Hematopoietic multipotent progenitor cell treated with erythropoietin and hydrocortisone succinate and interleukin-3 and kit ligand, for 8 days (in vitro differentiated cells): ENCODE results near the gene PRMT6.

Source experiments
- DNase-seq: peaks from one replicate; pipeline ENCODE4 v3.0.0-alpha.2; 2015

The PRMT6 gene

DNA sequence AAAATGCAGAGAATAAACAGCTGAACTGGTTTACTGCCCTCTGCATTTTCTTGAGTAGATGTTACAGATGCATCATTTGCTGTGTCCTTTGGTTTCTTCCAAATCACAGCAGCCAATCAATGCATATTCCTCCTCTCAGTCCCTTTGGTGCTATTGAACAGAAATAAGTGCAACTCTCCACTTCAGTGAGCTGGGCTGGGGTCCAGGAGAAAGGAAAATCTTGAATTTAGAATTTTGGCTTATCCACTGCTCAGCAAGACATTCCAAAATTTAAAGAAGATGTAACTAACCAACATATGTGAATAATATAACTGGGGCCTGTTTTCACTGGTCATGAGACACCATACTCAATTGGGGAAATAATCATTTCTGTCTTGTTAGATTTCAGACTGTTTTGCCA lies 39.2 kb downstream of the PRMT6 start:
- no peak for DNase-seq

DNA sequence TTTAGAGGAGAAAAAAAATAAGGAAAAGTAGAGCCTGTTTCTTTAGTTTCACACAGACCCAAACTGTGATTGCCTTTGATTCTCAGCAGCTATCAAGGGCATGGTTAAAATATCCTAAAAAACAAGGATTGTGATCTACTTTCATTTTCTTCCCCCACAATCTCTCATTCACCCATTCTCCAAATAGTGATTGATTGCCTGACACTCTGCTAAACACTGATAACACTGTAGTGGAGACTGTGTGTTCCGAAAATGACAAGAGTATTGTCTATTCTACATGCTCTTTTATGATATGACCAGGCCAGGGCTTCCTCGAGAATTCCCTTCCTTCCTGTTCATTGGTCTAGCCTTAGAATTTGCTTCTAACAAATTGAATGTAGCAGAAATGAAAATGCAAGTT lies 40.2 kb downstream of the PRMT6 start:
- no peak for DNase-seq

DNA sequence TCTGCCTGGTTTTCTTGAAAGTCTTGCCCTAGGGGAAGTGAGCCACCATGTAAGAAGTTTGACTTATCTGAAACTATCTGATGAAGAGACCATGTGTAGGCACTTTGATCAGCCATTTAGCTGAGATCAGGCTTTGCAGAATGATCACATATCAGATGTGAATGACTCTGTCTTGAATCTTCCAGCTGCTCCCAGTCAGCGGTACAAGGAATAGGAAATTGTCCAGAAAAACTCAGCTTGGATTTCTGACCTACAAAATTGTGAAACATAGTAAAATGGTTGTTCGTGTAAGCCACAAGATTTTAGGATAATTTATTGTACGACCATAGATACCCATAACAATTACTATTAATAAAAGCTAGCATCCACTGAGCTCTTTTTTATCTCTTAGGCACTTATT lies 42.5 kb downstream of the PRMT6 start:
- DNase-seq, result no peak

DNA sequence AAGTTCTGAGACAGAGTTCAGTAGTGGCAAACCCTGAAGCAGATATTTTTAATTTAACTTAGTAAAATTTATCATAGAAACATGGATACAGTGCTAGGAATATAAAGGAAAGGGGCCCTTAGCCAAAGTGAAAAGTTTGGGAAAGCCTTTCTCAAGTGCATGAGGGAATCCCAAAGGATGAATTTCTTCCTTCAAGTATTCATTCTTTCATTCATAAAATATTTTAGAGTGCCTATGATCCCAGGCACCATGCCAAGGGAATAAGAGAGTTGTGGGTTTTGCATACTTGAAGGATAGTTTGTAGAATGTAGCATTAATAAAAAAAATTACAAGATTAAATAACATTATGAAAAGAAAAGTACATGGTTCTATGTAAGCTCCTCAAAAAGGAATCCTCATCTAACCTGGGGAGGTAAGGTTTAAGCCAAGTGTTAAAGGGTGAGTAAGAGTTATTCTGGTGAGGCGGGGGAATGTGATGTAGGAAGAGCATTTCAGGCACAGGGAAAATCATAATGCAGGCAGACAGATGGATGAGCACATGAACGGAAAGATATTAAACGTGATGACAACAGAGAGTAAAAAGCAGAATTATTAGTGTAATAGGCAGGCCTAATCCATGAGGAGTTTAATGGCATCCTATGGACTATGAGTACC lies 44.0 kb downstream of the PRMT6 start:
- no peak for DNase-seq

DNA sequence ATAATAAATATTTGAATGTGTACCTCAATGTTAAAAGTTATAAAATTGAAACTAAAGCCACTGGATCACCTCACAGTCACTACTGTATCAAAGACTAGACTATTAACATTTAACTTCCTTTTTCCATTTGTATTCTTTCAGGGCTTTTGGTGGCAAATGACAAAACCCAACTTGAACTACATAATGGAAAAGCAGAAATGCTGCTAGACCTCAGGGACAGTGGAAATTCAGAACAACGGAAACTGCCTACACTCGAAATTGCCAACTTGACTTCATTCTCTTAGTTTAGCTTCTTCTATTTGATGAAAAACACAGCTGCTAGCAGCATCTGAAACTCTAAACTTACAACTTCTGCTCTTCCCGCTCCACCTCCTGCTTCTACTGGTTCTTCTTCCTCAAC lies 49.4 kb downstream of the PRMT6 start:
- no peak for DNase-seq
